HT1080 (cell line): ENCODE results near the gene SERPINF2. TPM values are rescaled to one million over a fixed set of nuclear protein-coding genes. Genes with fewer than 3 reads are reported as not detected.
A peak's percentile ranks its signal among the peaks of the same experiment; 100 is the strongest.

Experiments used
- DNase-seq: peaks from one replicate; pipeline ENCODE4 v3.0.0-alpha.2; 2015; ENCODE audit warnings: low read depth
- total RNA-seq: library from RNA; depleted of rRNA; stranded (reverse); fragments of >200 nt; shearing (Covaris generic); gene quantifications from 2 replicates; pipeline ENCODE4 v1.2.3, GENCODE V29; 2014

SERPINF2 gene
- total RNA-seq, 1 experiment from 2014 or later, result 2.0 TPM

DNA sequence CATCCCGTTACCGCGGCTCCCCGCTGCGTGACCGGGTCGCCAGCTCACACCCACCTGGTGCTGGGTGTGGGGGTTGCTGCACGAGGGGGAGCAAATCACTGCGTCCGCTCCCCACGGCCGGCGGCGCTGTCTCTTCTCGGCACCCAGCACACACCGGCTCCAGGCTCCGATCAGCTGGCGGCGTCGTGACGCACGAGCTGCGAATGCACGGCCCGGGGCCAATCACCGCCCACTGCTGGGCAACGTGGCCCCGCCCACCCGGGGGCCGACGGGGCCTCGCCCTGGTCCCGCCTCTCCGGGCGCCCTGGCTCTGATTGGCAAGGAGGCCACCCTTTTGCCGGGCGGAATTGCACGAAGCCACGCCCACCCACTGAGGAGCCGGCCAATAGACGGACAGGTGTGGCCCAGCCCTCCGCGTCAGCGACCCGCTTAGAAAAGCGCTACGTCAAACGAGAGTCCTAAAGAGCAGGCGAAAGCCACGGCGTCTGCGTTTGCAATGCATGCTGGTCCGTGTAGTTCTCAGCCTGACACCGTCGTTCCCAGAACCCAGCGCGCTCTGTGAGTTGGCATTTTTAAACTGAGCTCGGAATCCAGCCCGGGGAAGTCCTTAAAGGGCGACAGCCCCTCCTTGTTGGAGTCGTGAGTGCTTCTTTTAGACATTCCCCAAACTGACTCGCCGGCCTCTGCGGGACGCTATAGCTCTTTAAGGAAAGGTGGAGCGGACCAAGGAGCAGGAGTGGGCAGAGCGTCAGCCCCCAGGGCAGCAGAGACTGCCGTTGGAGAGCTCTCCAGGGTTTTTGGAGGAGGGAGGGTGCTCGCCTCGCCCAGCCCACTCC is 26.4 kb upstream of the SERPINF2 start:
- peak; percentile 100 for DNase-seq

DNA sequence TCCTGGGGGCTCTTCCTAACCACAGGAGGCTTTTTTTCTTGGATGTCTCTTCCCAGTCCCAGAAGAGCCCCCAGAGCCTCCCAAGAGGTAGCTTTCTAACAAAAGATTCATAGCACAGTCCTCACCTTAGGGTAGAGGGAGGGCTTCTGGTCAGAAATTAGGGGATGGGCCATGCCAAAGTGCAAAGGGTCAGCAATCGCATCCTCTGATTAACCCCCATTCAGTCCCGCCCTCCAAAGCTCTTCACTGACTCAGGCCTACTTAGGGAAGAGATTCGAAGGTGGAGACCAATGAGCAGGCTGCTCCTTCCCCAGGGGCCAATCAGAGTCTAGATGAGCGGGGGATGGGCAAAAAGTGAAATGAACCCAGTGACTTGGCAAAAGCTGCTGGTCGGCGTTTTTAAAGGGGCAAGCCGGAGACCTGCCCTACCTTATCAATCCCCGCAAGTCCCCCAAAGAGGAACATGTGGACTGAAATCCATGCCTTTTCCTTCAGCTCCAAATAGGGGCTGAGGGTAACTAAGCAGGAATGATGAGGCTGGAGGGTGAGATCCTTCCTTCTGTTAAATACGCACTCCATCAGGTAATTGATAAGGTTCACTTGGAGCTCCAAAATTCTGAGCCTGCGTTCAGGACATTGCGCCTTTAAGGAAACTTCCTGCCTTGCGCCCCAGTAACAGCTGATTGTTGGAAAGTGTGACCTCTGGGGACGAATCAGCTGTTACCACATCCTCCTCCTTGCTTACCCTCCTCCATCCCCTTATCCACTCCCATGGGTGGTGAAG is 25.6 kb upstream of the SERPINF2 start:
- peak; percentile 99 for DNase-seq

DNA sequence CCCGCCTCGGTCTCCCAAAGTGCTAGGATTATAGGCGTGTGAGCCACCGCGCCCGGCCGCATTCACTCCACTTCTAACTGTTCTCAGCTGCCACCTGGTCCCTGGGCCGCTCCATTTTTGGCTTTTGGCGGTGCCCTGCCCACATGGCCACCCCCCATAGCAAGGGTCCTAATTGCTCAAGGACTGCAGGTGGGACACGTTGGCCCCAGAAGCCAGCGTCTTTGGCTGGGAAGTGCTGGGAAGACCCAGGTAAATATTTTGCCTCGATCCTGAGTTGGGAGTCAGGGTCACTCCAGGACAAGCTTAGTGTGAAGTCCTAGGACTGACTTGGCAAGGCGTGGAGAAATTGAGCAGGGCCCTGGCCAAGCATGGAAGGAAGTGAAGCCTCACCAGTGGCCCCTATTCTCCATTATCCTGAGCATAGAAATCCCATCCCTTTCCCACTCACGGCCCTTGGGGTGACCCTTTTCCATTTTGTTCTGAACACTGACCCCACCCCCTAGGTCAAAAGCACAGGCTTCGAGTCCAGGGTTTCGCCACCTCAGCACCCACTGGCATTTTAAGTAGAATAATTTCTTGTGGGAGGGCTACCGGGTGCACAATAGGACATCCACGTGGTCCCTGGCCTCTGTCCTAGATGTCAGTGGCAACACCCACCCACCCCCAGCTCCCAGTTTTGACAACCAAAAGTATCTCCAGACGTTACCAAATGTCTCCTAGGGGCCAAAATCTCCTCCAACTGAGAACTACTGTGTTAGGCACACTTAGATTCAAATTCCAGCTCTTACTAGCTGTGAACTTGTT is 24.1 kb upstream of the SERPINF2 start:
- DNase-seq, result no peak

DNA sequence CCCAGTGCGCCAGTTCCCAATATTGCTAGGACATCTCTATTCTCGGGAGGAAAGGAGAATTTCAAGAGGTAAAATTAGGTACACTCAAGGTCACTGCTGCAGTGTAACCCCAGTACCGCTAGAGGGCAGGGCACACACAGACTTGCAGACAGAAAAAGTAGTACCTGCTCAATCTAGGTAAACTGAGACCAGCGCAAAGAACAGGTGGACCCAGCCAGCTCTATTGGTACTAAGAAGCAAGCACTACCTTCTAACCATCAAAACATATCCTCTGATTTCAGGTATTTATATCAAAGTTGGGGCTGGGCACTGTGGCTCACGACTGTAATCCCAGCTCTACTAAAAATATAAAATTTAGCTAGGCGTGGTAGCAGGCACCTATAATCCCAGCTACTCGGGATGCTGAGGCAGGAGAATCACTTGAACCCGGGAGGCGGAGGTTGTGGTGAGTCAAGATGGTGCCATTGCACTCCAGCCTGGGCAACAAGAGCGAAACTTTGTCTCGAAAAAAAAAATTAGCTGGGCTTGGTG is 21.8 kb upstream of the SERPINF2 start:
- DNase-seq, result peak; percentile 51

DNA sequence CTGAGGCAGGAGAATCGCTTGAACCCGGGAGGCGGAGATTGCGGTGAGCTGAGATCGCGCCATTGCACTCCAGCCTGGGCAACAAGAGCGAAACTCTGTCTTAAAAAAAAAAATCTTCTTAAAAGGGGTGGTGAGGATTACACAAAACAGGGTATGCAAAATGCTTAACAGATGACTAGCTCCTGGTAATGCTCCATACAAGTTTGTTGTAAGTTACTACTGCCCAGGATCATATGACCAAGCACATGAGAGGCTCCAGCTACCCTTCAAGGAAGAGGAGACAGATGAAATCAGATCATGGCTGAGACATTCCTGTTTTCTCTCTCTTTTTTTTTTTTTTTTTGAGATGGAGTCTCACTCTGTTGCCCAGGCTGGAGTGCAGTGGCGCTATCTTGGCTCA is 20.6 kb upstream of the SERPINF2 start:
- peak; percentile 45 for DNase-seq

DNA sequence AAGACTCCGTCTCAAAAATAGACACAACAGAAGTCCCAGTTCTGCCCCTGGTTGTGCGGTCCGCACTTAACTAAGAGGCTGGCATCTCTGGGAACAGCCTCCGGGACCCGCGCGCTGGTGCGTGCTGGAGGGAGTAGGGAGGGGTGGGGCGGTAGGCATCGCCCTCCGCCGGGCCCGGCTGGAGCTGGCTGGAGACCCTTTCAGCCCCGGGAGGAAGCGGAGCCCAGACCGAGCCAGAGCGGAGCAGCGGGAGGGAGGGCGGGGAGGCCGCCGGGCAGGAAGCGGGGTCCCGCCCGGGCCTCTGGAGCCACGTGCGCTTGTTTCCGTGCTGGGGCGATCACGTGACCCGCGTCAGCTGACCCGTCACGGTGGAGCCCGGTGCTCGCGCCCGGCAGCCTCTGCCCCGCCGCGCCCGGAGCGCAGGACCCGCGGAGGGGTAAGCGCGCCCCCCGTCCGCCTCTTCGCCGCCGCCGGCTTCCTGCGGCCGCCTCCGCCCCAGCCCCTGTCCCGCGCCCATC is 18.3 kb upstream of the SERPINF2 start, which contains the start of gene WDR81:
TSS of gene WDR81 (plus strand) at position 354 of the 518 bp plus-strand sequence. CDS start 256 bp downstream, outside the sequence.
- no peak for DNase-seq

DNA sequence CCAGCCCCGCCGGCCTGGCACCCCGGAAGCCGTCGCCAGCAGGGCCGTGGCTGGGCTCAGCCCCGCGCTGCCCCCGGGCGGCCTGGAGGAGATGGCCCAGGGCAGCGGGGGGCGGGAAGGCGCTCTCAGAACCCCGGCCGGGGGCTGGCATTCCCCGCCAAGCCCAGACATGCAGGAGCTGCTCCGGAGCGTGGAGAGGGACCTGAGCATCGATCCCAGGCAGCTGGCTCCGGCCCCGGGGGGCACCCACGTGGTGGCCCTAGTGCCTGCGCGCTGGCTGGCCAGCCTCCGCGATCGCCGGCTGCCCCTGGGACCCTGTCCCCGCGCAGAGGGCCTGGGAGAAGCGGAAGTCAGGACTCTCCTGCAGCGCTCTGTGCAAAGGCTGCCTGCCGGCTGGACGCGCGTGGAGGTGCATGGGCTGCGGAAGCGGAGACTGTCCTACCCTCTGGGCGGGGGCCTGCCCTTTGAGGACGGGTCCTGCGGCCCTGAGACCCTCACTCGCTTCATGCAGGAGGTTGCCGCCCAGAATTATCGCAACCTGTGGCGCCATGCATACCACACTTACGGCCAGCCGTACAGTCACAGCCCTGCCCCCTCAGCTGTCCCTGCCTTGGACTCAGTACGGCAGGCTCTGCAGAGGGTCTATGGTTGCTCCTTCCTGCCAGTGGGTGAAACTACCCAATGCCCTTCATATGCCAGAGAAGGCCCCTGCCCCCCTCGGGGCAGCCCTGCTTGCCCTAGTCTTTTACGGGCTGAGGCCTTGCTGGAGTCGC is 17.6 kb upstream of the SERPINF2 start:
- no peak for DNase-seq

DNA sequence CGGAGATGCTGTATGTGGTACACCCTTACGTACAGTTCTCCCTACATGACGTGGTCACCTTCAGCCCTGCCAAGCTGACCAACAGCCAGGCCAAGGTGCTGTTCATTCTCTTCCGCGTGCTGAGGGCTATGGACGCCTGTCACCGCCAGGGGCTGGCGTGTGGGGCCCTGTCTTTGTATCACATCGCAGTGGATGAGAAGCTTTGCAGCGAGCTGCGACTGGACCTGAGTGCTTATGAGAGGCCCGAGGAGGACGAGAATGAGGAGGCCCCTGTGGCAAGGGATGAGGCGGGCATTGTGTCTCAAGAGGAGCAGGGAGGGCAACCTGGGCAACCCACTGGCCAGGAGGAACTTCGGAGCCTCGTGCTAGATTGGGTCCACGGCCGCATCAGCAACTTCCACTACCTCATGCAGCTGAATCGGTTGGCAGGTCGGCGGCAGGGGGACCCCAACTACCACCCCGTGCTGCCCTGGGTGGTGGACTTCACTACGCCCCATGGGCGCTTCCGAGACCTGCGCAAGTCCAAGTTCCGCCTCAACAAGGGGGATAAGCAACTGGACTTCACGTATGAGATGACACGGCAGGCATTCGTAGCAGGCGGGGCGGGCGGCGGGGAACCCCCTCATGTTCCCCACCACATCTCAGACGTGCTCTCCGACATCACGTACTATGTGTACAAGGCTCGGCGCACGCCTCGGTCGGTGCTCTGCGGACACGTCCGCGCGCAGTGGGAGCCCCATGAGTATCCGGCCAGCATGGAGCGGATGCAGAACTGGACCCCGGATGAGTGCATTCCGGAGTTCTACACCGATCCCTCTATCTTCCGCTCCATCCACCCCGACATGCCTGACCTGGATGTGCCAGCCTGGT is 16.8 kb upstream of the SERPINF2 start:
- no peak for DNase-seq

DNA sequence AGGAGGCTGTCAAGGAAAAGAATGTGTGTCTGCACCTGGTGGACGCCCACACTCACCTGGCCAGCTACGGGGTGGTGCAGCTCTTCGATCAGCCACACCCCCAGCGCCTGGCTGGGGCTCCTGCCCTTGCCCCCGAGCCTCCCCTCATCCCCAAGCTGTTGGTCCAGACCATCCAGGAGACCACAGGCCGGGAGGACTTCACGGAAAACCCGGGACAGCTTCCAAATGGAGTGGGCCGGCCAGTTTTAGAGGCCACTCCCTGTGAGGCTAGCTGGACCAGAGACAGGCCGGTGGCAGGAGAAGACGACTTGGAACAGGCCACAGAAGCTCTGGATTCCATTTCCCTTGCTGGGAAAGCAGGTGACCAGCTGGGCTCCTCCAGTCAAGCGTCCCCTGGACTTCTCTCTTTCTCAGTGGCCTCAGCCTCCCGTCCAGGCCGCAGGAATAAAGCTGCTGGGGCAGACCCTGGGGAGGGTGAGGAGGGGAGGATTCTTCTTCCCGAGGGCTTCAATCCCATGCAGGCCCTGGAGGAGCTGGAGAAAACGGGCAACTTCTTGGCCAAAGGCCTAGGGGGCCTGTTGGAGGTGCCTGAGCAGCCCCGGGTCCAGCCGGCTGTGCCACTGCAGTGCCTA is 15.9 kb upstream of the SERPINF2 start:
- DNase-seq, result no peak

DNA sequence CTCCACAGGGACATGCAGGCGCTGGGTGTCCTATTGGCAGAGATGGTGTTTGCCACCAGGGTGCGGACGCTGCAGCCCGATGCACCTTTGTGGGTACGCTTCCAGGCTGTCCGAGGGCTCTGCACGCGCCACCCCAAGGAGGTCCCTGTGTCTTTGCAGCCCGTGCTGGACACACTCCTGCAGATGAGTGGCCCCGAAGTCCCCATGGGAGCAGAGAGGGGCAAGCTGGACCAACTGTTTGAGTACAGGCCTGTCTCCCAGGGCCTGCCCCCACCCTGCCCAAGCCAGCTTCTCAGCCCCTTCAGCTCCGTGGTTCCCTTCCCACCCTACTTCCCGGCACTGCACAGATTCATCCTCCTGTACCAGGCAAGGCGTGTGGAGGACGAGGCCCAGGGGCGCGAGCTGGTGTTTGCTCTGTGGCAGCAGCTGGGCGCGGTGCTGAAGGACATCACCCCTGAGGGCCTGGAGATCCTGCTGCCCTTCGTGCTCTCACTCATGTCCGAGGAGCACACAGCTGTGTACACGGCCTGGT is 15.3 kb upstream of the SERPINF2 start:
- no peak for DNase-seq

DNA sequence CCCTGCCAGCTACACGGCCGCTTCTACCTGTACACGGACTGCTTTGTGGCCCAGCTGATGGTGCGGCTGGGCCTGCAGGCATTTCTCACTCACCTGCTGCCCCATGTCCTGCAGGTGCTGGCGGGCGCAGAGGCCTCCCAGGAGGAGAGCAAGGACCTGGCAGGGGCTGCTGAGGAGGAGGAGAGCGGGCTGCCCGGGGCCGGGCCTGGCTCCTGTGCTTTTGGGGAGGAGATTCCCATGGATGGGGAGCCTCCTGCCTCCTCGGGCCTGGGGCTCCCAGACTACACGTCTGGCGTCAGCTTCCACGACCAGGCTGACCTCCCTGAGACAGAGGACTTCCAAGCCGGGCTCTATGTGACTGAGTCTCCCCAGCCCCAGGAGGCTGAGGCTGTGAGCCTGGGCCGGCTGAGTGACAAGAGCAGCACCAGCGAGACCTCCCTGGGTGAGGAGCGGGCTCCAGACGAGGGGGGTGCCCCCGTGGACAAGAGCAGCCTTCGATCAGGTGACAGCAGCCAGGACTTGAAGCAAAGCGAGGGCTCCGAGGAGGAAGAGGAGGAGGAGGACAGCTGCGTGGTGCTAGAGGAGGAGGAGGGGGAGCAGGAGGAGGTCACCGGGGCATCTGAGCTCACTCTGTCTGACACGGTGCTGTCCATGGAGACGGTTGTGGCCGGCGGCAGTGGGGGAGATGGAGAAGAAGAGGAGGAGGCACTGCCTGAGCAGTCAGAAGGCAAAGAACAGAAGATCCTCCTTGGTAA is 14.6 kb upstream of the SERPINF2 start:
- no peak for DNase-seq

DNA sequence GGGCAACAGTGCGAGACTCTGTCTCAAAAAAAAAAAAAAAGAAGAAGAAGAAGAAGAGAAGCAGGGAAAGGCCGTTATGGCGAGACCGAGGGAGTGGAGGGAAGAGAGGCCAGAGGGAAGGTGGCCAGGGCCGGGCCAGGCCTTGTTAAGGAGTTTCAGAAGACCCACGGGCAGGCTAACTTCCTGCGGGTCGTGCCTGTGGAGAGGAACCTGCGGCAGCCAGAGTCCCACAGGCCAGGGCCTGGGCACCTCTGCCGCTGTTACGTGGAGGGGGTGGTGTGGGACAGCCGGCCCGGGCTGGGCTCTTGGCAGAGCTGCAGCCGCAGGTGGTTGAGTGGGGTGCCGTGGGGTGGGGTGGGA is 12.7 kb upstream of the SERPINF2 start:
- DNase-seq, result no peak

DNA sequence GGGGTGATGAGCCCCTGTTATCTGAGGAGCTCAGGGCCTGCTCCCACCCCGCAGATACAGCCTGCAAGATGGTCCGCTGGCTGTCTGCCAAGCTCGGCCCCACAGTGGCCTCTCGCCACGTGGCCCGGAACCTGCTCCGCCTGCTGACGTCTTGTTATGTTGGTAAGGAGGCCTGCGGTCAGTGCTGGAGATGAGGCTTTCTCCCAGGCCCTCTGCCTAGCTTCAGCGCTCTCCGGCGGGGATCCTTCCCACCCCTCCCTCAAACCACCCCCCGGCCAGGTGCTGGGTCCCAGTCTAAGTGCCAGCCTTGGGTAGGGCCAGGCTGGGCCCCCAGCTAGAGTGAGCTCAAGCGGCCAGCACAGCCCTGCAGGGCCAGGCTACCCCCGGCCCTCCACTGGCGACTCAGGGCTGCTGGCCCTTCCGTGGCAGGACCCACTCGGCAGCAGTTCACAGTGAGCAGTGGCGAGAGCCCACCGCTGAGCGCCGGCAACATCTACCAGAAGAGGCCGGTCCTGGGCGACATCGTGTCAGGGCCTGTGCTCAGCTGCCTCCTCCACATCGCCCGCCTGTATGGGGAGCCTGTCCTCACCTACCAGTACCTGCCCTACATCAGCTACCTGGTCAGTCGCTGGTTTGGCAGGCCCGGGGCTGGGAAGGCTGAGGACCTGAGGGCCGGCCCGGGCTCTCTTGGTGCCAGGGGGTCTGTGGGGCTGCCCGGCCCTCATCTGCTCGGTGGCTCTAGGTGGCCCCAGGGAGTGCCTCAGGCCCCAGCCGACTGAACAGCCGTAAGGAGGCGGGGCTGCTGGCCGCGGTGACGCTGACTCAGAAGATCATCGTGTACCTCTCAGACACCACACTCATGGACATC is 12.1 kb upstream of the SERPINF2 start:
- DNase-seq, result peak; percentile 72

DNA sequence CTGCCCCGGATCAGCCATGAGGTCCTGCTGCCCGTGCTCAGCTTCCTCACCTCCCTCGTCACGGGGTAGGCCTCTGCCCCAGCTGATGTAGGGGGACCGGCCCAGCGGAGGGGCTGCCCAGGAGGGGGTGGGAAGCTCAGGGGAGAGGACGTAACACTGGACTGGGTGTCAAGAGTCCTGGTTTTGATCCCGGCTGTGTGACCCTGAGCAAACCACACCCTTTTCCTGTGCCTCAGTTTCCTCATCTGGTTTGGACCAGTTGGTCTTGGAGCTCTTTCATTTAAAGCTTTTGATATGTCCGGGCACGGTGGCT is 11.5 kb upstream of the SERPINF2 start:
- DNase-seq, result no peak

DNA sequence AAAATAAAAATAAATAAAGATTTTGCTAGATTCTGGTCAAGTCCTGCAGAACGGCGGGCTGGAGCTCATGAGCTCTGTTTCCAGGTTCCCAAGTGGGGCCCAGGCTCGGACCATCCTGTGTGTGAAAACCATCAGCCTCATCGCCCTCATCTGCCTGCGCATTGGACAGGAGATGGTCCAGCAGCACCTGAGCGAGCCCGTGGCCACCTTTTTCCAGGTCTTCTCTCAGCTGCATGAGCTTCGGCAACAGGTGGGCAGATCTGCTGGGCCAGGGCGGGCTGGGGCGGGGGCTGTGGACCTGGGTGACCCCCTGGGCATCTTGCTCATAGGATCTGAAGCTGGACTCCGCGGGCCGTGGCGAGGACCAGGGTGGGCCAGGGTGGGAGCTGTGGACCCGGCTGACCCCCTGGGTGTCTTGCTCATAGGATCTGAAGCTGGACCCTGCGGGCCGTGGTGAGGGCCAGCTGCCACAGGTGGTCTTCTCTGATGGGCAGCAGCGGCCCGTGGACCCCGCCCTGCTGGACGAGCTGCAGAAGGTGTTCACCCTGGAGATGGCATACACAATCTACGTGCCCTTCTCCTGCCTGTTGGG is 10.3 kb upstream of the SERPINF2 start:
- DNase-seq, result no peak

DNA sequence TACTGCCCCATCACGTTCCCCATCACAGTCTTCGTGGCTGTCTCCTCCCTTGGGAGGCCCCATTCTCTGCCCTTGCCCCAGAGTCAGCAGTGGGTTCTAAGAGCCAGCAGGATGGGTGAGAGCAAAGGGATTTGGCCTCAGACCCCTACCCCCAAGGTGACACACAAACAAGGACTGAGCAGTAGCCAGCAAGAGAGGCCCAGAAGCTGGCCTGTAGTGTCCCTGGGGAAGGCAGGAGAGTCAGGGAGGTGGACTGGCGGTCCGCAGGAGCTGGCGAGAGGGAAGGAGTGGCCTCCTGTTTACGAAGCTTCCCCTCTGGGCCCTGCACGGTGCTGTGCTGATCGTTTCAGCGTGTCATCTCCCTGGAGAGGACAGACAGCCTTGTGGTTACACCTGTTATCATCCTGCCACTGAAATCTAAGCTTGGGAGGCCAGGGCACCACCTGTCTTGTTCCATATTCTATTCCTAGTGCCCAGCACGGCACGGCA is 9.8 kb upstream of the SERPINF2 start:
- DNase-seq, result no peak

DNA sequence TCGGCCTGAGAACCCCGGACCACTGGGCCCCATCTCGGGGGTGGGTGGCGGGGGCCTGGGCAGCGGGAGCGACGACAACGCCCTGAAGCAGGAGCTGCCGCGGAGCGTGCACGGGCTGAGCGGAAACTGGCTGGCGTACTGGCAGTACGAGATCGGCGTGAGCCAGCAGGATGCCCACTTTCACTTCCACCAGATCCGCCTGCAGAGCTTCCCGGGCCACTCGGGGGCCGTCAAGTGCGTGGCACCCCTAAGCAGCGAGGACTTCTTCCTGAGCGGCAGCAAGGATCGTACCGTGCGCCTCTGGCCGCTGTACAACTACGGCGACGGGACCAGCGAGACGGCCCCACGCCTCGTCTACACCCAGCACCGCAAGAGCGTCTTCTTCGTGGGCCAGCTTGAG is 8.9 kb upstream of the SERPINF2 start:
- no peak for DNase-seq
